HG02973 (cell line): ENCODE data around the gene FBXL14.

Experiments used
- ATAC-seq: cut with Tn5 transposase; IDR thresholded peaks from one replicate; pipeline ENCODE4 v1.9.1; 2021; ENCODE audit warnings: moderate library complexity; ENCODE audit not compliant: unreplicated experiment

FBXL14 gene

DNA sequence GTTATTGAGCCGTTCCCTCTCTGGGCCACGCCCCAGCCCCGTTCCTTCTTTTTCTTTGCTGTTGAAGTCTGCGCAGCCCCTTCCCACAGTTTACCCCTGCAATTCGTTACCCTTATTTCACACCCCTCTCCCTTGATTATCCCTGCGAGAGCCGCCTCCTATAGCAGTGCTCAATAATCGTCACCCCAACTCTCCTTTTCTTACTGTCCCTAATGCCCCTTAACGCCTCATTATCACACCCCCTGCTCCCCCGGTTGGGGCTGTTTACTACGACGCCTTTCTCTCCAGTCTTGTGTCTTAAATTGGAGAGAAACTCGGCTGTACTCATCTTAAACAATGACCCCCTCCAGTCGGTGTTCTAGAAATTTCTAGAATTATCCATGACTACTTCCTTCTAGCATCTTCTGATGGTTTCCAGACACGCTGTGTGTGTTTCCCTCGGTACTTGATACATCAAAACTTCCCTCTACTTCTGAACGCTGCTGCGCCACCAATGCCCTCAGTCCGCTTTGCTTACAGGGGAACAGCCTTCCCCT is 713 bp upstream of the FBXL14 start:
- ATAC-seq = no peak

DNA sequence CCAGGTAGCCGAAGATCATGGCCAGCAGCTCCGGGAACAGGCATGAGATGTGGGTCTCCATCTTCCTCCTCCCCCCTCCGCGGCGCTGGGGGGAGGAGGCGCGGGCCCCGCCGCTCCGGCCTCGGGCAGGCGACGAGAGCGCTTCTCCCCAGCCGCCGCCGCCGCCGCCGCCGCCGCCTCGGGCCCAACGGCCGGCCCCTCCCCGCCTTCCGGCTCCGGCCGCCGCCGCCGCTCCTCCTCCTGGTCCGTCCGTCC is 448 bp downstream of the FBXL14 start:
- peak; percentile 35 for ATAC-seq

DNA sequence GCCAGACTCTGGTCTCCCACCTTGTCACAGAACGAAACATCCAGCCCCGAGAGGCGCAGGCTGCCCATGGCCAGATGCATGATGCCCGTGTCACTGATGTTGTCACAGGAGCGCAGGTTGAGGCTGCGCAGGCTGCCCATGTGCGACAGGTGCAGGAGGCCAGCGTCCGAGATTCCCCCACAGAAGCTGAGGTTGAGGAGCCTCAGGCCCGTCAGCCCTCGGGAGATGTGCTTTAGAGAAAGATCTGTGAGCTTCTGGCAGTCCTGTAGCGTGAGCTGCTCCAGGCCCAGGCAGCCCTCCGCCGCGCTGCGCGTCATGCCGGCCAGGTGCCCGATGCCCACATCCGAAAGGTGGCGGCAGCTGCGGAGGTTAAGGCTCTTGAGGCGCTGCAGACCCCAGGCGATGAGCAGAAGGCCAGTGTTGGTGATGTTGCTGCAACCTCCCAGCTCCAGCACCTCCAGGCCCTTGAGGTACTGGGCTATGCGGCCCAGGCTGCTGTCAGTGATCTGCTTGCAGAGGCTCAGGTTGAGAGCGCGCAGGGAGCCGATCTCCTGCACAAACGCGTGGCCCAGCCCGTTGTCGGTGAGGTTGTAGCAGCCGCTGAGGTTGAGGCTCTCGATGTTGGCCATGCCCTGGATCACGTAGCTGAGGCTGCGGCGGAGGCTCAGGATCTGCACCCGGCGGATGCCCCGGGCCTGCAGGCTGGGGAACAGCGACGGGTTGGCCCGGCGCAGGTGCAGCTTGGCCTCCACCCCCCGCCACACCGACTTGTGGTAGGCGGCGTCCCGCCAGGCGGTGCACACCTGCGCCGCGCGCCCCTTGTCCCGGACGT is 991 bp downstream of the FBXL14 start:
- ATAC-seq = peak; percentile 16

DNA sequence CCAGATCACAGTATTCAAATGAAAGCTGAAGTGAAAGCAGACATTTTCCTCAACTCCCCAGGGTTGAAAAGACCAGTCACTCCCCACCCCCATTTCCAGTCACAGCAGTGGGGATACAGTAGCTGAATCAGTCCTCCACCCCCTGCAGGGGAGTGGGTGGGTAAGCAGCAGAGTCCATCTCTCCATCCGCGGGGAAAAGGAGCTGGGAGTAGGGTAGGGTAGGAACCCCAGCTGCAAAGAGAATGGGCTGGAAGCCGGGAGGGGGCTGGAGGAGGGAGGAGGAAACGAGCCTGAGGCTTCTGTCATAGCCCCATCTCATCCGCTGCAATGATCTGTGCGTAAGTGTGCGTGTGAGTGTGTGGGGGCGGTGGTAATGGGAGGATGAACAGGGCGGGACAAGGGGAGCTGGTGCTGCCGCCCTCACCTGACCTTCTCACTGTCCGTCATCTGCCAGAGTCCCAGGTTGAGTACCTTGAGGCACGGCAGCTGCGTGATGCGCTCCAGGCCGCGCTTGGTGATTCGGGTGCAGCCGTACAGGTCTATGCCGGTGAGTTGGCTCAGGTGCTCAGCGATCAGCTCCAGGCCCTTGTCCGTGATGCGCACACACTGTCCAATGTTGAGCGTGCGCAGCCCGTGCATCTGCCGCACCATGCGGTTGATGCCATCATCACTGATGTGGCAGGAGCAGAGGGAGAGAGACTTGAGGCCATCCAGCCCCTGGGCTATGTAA is 1.8 kb downstream of the FBXL14 start:
- no peak for ATAC-seq

DNA sequence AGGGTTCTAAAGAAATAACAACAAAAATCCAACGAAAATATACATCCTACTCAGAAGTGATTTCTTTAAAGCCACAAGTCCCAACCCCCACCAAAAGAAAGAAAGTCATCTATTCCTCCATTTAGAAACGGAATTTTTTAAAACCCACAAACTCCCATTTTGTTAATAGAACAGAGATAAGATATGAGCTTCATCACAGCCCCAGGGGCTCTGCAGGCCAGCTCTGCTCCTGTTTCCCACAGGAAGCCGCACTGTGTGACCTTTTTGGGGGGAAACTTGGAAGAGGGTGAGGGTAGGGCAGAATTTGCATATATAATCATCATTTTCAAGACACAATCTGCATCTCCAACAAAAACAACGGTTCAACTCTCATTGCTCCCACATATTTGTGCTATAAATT is 2.8 kb downstream of the FBXL14 start:
- ATAC-seq = no peak

DNA sequence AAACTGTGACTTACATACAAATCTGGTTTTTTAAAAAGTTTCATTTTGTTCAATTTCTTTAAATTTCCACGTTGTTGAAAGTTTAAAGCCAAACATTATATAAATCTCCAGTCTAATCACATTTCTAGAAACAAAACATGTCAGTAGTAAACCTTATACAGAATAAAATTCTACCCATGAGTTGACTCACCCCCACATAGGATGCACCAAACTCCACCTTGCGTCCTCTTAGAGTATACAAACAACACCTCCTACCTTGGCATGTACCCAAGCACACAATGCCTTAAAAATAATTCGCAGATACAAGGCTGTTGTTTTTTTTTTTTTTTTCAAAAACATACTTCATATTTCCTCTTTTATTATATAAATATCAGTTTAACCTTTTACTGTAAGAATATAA is 3.3 kb downstream of the FBXL14 start:
- no peak for ATAC-seq

DNA sequence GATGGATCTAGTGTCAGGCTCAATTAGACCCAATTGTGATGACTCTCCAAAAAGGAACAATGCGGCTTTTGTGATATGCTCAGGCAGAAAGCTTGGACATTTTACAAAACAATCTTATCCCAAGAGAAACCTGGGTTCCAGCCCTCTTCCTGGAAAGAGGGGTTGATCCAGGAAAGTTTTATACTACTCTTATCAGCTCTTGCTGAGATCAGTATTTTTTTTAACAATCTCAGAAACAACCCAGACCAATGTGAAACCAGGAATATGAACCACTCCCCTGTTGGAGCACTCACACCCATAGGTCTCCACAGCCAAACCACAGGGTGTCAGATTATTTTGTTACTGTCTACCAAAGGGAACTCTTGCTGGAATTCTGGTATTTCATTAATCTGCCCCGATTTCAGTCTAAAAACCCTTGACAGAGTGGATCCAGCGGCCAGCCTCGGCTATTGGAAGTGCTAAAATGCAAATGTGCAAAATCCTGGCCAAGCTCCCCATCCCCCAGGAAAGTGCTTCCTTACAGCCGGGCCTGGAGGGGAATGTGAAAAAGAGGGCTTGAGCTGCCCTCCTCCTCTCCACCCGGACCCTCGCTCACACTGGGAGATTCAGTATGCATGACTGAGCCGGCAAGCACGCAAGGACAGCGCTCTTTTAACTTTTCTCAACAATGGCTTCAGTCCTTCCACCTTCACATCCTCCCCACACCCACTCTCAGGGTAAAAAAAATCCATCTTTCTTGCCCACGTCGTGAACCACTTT is 4.0 kb downstream of the FBXL14 start:
- ATAC-seq = no peak

DNA sequence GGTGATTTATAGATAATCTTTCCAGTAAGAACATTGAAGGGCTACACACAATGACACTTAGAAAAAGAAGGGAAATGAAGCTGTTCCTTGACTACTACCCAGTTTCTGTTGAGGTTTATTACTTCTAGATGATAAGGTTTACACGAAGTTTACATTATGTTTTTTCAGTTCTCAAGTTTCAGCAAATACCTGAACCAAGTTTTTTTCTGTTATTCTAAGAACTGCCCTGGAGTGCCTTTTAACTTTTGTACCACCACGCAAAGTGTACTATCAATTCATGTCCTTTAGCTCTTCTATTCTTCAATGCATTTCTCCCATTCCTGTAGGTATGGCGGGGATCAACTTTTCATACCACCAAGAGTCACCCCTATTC is 5.8 kb downstream of the FBXL14 start:
- ATAC-seq = no peak

DNA sequence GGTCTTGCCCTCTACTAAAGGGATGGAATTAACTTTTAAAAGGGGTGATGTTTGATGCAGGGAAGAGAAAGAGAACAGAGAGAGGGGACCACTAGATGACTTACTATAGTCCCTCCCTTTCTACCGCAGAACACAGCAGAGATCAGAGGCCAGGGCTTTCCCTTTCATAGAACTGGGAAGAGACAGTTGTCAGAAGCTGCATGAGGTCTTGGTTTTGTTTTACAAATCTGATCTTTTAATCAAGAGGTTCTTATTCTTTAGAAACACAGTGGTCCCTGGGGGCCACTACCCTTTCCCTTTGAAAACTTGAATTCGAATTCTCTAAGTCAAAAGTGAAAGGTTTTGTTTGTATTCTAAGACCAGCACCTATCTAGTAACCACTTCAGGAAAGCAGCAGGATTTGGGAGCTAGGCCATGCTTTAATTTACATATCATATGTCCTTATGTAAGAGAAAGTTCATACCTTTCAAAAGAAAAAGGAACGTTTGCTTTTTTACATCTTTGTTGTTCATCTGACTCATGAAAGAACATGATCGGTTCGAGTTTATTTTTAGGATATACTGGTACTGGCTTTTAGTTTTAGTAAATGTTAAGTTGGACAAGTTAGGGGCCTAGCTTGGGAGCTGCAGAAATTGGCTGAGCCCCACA is 6.3 kb downstream of the FBXL14 start:
- no peak for ATAC-seq

DNA sequence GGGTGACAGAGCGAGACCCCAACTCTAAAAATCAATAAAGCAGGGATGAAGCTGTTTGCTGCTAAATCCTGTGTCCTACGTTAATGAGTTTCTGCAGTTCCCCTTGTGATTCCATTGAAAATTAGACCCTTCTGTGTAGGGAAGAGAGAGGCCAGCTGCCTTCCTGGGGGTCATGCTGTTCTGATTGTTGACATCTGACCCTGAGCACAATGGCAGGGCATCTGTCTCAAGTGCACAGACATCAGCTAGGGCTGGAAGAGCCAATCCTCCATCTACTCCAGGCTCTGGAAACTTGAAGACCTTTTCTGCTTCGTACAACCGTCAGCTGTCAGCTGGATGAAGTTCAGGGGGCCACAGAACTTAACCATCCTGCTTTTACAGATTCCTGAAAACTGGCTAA is 10.1 kb downstream of the FBXL14 start:
- no peak for ATAC-seq

DNA sequence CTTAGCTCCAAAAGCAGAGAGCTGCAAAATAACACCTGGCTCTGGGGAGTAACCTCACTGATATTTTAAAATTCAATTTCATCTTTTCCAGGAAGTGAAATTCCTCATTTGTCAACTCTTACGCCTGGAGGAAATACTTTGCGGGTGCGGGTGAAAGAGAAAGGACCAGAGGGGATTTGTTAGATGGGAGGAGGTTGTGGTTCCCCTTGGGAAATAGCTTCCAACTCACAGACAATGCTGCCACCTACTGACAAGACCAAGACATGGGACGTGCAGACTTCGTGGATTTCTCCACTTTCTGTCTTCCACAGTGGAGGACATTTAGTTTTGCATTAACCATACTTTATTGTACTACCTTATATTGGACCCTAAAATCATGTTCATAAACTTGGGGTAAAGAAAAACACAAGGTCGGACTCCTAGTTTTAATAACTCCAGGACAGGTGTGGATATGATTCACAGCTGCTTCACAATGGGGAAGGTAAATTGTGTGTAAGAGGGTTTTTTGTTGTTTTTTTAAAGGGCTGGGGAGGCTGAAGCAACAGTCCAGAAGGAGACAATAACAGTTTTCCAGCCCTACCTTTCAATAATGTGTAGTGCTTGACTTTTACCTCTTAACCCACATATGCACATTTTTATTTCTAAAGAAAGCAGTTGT is 10.8 kb downstream of the FBXL14 start:
- peak; percentile 57 for ATAC-seq

DNA sequence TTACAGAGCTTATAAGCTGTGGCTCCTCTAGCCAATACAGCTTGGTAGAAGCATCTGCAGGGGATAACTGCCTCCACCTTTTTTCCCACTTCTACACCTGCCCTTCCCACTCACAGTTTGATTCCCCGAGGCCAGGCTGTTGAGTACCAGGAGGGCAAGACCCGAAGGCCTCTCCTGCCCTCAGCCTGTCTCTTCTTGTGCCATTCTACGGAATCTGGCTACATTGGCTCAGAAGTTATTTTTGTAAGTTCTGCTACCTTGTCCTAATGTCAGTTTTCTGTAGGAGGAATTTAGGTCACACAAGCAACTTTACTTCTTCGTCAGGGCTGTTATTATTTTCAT is 11.7 kb downstream of the FBXL14 start:
- no peak for ATAC-seq

DNA sequence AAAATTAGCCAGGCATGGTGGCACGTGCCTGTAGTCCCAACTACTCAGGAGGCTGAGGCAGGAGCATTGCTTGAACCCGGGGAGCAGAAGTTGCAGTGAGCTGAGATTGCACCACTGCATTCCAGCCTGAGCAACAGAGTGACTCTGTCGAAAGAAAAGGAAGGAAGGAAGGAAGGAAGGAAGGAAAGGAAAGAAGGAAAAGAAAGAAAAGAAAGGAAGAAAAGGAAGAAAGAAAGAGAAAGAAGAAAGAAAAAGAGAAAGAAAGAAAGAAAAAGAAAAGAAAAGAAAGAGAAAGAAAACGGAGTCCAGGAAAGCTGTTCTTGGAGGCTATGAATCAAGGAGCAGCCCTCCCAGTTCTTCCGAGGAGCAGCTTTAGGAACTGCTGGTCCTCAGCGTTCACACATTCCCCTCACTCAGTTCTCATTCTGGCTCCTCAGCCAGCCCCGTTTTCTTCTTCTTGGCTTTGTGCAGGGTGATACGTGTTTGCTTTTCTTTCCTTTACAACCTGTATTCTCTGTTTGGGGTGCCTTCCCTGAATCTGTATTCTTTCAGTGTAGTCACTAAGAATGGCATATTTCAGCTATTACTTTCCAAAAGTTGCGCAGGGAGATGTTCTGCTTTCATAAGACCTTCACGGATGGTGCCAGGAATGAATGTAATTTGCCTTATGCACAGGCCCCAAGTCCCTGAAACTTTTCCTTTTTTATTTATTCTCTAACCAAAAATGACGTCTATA is 12.2 kb downstream of the FBXL14 start:
- ATAC-seq = no peak

DNA sequence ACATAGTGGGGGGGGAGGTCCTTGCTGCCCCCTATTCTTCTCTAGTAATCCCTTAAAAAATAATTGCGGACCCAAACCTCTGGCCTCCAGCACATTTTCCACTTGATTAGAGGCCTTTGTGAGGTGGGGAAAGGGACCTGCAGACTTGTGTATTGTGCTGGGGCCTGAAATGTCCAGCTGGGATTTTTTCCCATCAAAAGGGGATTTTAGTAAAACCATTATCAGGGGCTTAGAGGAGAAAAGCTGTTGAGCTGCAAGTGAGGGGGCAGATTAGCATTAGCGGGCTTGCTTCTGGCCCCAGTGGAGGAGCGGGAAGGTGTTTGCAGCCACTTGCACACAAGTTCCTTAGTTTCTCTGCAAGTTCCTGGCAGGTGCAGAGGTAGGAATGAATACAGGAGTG is 13.9 kb downstream of the FBXL14 start:
- ATAC-seq = no peak

DNA sequence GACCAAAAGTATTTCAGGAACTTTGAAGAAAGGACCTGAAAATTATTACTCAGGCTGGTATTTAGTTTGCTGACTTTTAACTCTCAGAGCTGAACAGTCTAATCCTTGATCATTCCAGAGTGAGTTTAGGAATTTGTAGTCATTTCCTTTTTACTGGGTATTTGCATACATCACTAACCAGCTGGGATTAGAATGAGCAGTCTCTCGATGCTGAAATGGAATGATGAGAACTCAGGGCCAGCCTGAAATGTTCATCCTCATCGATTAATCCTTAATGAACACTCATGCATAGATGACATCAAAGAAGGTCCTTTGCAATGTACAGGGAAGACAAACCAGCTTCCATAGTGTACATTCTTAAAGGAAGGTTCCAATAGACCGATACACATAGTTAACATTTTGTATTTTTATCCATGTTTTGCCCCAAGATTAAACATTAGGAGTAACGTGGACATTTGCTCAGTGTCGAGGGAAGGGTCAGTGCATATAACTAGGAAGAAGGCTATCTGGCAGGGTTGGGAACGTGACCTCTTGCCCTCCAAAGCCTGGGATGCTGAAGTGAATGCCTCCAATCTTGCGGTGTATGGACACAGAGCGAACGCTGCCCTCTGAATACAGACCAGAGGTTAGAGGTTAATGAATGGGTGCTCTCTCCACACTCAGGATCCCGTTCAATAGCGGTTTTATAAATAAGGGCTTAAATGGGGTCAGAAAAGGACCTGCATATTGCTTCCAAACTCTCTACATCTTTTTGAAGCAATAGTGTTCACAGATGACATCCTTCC is 14.5 kb downstream of the FBXL14 start:
- ATAC-seq = no peak

DNA sequence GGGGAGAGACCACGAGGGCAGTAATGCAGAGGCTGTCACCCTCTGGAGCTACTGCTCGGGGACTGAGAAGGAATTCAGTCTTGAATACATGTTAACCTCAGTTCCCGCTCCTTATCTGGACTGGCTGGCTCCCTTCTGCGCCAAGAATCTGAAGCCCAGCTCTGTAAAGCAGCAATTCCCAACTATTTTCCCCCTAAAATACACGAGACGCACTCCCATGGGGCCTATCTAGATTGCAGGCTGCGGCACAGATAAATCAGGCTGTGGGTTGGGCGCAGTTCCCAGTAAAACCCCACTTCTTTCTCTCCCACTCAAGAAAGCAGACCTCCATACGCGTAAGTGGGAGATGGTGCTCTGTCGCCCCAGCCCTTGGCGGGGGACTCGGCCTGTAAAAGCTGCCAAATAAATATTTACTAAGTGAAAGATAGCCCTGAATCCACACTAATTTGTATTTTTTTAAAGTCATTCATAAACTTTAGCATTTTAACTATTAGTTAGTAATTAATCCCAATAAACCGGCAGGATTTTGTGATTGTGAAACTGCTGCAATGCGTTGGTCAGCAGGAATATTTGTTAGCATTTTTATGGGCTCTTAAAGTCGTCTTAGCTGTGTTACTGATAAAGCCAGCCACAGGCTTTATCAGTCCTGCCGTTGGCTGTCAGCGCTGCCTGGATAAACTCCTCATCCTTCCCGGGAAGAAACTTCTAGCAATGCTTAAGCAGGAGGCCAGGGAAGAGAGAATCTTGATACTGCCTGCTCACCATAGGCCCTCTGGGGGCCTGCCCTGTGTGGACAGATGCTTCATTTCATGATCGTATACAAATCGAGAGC is 17.8 kb downstream of the FBXL14 start:
- ATAC-seq = no peak

DNA sequence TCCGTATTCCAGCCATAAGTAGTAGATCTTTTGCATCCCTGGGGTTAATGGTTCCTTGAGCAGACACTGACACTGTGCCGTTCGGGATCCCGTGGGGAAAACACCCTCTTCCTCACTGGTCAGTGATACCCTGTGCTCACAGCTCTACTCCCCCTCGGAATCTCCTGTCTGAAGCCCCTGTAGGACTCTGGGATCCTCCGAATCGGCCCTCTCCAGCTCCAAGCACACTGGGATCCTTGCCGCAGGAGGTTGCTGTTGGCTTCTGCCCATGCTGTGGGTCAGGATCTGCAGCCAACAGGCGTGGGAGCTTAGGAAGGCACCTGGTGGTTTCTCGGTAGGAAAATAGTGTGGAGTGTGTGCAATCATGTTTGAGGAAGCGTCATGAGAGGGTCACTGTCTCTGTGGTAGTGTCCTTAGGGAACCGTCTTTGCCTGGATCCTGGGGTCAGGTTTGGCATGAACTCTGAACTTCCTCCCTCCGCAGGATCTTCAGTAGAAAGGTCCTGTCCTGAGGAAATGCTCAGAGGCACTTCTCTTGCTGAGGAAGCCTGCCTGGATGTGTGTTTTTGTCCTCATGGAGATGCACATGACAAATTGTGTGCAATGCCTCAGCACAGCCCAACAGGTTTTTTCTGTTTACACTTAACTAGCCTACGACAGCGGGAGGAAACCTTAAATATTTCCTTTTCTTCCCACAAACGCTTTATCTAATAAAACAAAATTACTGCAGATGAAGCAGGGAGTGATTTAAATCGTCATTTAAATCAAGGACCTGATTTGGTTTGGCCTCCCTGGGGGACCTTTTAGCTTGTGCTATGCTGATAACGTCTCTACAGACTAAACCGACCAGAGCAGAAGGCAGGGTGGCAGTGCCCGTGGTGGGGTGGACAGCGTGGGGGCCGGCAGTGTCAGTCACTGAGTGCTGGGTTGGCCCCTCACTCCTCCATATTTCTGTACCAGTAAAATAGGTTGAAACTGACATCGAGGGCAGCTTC is 18.7 kb downstream of the FBXL14 start:
- ATAC-seq = no peak
